Aorta (tissue), 5 donors: ENCODE data around the gene NTHL1. TPM values are rescaled to one million over a fixed set of nuclear protein-coding genes. Genes with fewer than 3 reads are reported as not detected.

Experiments
- ATAC-seq: fragments of 200-7000 bp; cut with Tn5 transposase; one replicate; pipeline ENCODE4 v1.9.1; 2022; ENCODE audit warnings: moderate library complexity; ENCODE audit not compliant: low FRiP score
- DNase-seq, 2 donors: peaks; one replicate each; pipeline ENCODE4 v3.0.0-alpha.2; 2020
- H3K27ac ChIP-seq, 2 donors: one replicate each; pipeline ENCODE4 v1.5.1; 2013; ENCODE audit warnings: low read length in 2 of 2, mild to moderate bottlenecking in 2 of 2, moderate library complexity in 2 of 2, control low read depth in 1 of 2, inconsistent platforms in 1 of 2, low read depth in 1 of 2
- H3K27me3 ChIP-seq, 2 donors: one replicate each; pipeline ENCODE4 v1.6.1; 2013; ENCODE audit warnings: control low read depth in 1 of 2, low read length in 1 of 2, mild to moderate bottlenecking in 1 of 2, moderate library complexity in 1 of 2; ENCODE audit not compliant: insufficient read depth in 2 of 2, control insufficient read depth in 1 of 2
- H3K36me3 ChIP-seq, 2 donors: one replicate each; pipeline ENCODE4 v1.6.1; 2013; ENCODE audit warnings: control low read depth in 1 of 2, low read length in 1 of 2, mild to moderate bottlenecking in 1 of 2; ENCODE audit not compliant: insufficient read depth in 2 of 2, control insufficient read depth in 1 of 2
- H3K4me1 ChIP-seq, 2 donors: one replicate each; pipeline ENCODE4 v1.6.1; 2013; ENCODE audit warnings: low read length in 2 of 2, control low read depth in 1 of 2, mild to moderate bottlenecking in 1 of 2, moderate library complexity in 1 of 2; ENCODE audit not compliant: insufficient read depth in 2 of 2, control insufficient read depth in 1 of 2
- H3K4me3 ChIP-seq, 2 donors: one replicate each; pipeline ENCODE4 v1.5.1; 2013; ENCODE audit warnings: low read length in 2 of 2, control low read depth in 1 of 2, mild to moderate bottlenecking in 1 of 2
- H3K9me3 ChIP-seq: one replicate; pipeline ENCODE4 v1.6.1; 2013; ENCODE audit warnings: mild to moderate bottlenecking, low read length; ENCODE audit not compliant: control insufficient read depth
- WGBS, 2 donors: extraction: QIAGEN DNeasy Blood & Tissue Kit; methylation state at CpG; one replicate each; pipeline ENCODE4 v1.1.7; 2013; 5-methylcytosine and 5-hydroxymethylcytosine counted together
- intact Hi-C, 2 donors: fragments of 100-400 bp; cut with DNase I; formaldehyde crosslinking; loops; one replicate each; pipeline versions ENCODE4 v1.14.2 to v1.15.0; 2022
- polyA plus RNA-seq, 2 donors: library from polyadenylated mRNA; stranded (reverse); fragments of 200-250 nt; gene quantifications; one replicate each; pipeline ENCODE4 v1.2.3, GENCODE V29; 2013
- total RNA-seq, 2 donors: library from RNA; stranded (reverse); fragmentation: NEBNext Ultra II Directional; extraction: Animal tissue kit (Norgen Biotek cat#: 25700); gene quantifications; one replicate each; pipeline ENCODE4 v1.2.1, GENCODE V29; 2021
- donor health status: healthy with polysubstance abuse.
- donor health status: Bipolar disorder and iron deficiency.
- donor health status: DM: no; HTN: no; CAD: no.
- donor health status: DM: no; HTN: no; CAD: no.
- donor health status: DM: yes; HTN: yes; CAD: no.

The NTHL1 gene
- total and polyA plus RNA-seq, 4 donors = 7.4 to 33.8 (median 18.6) TPM

DNA sequence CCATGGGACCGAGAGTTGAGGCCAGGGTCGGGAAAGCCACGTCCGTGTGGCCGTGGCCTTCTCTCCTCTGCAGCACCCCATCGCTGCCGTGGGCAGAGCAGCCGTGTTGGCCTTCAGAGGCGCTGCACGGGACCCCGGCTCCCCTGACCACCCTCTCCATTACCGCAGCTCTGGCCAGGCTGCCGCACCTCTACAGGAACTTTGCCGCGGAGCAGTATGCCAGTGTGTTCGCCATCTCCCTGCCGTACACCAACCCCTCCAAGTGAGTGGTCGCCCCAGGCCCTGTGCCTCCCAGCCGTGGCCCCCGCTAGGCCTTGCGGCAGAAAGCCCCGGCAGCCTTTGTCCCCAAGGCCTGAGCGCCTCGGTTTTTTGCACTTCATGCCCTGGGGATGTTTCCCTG, 28.0 kb upstream of the NTHL1 start:
- 95 to 97% methylated on average over 24 of the region's 24 CpGs for WGBS, 2 donors

DNA sequence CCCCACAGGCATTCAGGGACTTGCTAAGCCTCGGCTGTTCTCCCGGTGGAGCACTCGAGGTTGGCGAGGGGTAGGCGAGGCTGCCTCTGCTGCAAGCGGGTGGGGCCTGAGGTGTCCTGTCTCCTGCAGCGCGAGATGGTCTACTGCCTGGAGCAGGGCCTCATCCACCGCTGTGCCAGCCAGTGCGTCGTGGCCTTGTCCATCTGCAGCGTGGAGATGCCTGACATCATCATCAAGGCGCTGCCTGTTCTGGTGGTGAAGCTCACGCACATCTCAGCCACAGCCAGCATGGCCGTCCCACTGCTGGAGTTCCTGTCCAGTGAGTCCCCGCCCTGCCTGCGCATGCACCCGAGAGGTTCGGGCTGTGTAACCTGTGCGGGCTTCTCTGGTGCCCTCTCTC, 26.4 kb upstream of the NTHL1 start:
- ATAC-seq = no peak
- 93% methylated on average over 19 to 20 of the region's 20 CpGs for WGBS, 2 donors
- no peak for DNase-seq
- H3K27me3 ChIP-seq = no peaks in the 10 kb centered on the region
- H3K36me3 ChIP-seq = peaks cover 0 to 4% of the 10 kb centered on the region in 2 donors
- H3K9me3 ChIP-seq = no peaks in the 10 kb centered on the region
- intact Hi-C loops = no loop called here
- no peak overlapping the region for H3K4me3 ChIP-seq
- H3K27ac ChIP-seq = no peak overlapping the region
- H3K4me1 ChIP-seq = no peaks in the 10 kb centered on the region

More for the DNA sequence above, 28.0 kb upstream of the NTHL1 start:
- Histone ChIP-seq H3K36me3 (peaks cover 2 to 4% of the 10 kb centered on the region in 2 donors), H3K4me1 (no peaks in the 10 kb centered on the region), H3K4me3 (no peak overlapping the region), H3K9me3 (no peaks in the 10 kb centered on the region), H3K27ac (no peak overlapping the region), H3K27me3 (no peaks in the 10 kb centered on the region)
- no peak for DNase-seq
- ATAC-seq = no peak
- intact Hi-C loops = no loop called here

DNA sequence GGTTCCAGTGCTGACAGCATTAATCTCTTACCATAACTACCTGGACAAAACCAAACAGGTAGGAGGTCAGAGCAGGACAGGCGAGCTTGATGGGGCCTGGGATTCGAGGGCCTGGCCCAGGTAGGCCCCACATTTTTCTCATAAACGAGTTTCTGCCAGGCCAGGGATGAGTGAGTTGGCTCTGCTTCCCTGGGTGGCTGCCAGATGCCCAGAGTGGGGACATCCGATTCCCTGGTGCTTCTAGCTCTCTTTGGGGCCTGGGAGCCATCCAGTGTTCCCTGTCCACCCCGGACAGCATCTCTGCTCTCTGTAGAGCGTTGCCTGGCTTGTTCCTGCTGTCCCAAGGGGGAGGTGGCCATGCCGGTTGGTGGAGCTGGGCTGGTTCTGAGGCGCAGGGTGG, 25.3 kb upstream of the NTHL1 start:
- peaks cover 0 to 4% of the 10 kb centered on the region in 2 donors for H3K36me3 ChIP-seq

DNA sequence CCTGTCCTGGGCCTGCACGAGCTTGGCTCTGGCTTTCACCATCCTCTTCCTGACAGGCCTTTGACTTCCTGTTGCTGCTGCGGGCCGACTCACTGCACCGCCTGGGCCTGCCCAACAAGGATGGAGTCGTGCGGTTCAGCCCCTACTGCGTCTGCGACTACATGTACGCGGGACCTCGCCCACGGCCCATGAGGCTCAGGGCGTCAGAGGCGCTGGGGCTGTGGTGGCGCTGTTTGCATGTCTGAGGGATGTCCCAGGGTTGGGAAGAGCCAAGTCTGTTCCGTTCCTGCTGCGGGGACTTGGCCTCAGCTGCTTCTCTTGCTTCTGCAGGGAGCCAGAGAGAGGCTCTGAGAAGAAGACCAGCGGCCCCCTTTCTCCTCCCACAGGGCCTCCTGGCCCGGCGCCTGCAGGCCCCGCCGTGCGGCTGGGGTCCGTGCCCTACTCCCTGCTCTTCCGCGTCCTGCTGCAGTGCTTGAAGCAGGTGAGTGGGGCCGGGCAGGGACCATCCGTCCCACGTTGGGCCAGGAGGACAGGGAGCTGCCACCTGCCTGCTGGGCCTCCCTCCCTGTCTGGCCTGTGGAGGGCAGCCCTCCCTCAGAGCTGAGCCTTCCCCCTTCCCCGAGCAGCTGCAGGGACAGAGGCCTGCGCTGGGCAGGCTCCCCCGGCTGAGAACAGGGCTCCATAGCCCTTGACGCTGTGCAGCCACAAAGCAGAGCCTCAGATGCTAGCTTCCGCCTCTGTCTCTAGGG, 24.0 kb upstream of the NTHL1 start:
- Histone ChIP-seq H3K27me3 (no peaks in the 10 kb centered on the region), H3K9me3 (no peaks in the 10 kb centered on the region), H3K4me3 (no peak overlapping the region), H3K36me3 (peaks cover 0 to 4% of the 10 kb centered on the region in 2 donors), H3K4me1 (no peaks in the 10 kb centered on the region), H3K27ac (no peak overlapping the region)
- WGBS, 2 donors = 87 to 88% methylated on average over 34 of the region's 34 CpGs
- no peak for DNase-seq
- ATAC-seq = no peak
- intact Hi-C loops = no loop called here

More for the DNA sequence above, 25.3 kb upstream of the NTHL1 start:
- 76 to 82% methylated on average over 8 of the region's 8 CpGs for WGBS, 2 donors
- no peak for ATAC-seq
- Histone ChIP-seq H3K4me3 (no peak overlapping the region), H3K4me1 (no peaks in the 10 kb centered on the region), H3K9me3 (no peaks in the 10 kb centered on the region), H3K27me3 (no peaks in the 10 kb centered on the region), H3K27ac (no peak overlapping the region)
- DNase-seq = no peak
- intact Hi-C loops = no loop called here

DNA sequence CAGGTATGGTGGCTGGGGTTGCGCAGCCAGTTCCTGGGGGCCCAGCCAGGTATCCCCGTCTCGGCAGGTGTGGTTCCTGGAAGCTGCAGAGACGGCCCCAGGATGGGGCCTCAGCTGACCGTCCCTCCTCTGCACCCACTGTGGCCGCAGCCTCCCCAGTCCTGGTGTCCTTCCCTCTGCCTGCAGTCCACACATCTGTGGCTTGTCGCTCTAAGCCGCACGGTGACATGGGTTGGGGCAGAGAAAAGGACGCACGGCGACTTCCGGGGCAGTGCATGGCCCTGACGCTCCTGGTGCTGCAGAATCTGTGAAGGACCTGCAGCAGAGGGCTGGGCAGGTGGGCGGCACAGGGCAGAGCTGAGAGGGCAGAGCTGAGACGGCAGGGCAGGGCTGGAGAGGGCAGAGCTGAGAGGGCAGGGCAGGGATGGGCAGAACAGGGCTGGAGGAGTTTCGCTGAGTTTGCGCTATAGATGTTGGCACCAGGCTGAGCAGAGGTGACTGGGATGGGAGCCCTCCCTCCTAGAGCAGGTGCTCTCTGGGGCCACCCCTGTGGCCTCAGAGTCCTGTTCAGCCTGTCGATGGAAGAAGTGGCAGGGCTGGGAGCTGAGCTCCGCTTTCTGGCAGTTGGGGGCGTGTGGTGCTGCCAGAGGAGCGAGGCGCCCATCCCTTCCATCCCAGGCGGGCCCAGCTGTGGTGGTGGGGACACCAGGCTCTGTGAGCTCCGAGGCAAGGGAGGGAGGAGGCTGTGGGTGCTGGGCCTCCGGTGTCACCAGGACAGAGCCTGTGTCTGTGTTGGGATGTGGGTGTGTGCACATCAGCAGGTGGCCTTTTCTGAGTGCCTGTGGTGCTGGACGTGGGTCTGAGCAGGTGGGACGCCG, 23.2 kb upstream of the NTHL1 start:
- intact Hi-C loops = no loop called here
- DNase-seq (no peak), ATAC-seq (no peak)
- no peaks in the 10 kb centered on the region for H3K4me1 ChIP-seq
- no peaks in the 10 kb centered on the region for H3K27me3 ChIP-seq
- H3K36me3 ChIP-seq = peaks cover 0 to 4% of the 10 kb centered on the region in 2 donors
- 94% methylated on average over 29 of the region's 29 CpGs for WGBS, 2 donors
- H3K4me3 ChIP-seq = no peak overlapping the region
- no peak overlapping the region for H3K27ac ChIP-seq
- no peaks in the 10 kb centered on the region for H3K9me3 ChIP-seq

DNA sequence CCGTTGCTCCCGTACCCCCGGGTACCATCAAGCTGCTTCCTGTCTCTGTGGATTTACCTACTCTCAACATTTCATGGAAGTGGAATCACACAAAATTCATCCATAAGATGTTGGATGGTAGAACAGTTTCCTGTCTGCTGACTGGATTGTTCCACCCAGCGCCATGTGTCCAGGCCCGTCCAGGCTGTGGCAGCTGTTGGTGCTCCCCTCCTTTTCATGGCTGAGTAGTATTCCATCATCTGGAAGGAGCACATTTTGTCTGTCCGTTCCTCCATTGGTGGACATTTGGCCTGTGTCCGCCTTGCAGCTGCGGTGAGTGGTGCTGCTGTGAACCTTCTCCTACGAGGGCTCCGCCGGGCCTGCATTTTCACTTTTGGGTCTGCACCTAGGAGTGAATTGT, 18.5 kb upstream of the NTHL1 start:
- ATAC-seq = no peak
- 95 to 96% methylated on average over 11 of the region's 11 CpGs for WGBS, 2 donors
- intact Hi-C loops = no loop called here

DNA sequence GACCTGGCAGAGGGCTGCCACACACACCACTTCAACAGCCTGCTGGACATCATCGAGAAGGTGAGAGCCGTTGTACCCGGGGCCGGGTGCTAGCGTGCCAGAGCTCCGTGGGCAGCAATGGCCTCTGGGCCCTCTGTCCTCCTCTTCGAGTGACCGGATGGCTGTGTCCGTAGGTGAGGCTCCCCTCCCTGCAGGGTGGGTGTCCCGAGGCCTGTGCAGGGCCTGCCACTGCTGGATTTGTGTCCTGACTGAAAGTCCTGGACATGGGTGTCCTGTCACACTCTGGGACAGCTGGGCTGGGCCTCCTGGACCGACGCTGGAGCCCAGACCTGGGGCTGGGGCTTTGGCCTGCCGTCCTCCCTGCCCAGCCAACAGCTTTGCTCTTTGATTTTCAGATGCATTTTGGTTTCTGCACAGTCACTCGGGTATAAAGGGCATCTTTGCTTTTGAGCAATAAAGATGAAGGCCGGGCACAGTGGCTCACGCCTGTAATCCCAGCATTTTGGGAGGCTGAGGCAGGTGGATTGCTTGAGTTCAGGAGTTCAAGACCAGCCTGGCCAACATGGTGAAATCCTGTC, 16.8 kb upstream of the NTHL1 start:
- H3K27me3 ChIP-seq = no peaks in the 10 kb centered on the region
- no peaks in the 10 kb centered on the region for H3K4me1 ChIP-seq
- peaks cover 0 to 2% of the 10 kb centered on the region in 2 donors for H3K36me3 ChIP-seq
- WGBS, 2 donors = 91% methylated on average over 16 of the region's 16 CpGs
- no peak for ATAC-seq
- H3K27ac ChIP-seq = no peak overlapping the region
- H3K9me3 ChIP-seq = no peaks in the 10 kb centered on the region
- no peak overlapping the region for H3K4me3 ChIP-seq
- no peak for DNase-seq
- intact Hi-C loops = no loop called here

More for the DNA sequence above, 18.5 kb upstream of the NTHL1 start:
- H3K27ac ChIP-seq = no peak overlapping the region
- H3K36me3 ChIP-seq = peaks cover 0 to 2% of the 10 kb centered on the region in 2 donors
- no peak overlapping the region for H3K4me3 ChIP-seq
- no peaks in the 10 kb centered on the region for H3K4me1 ChIP-seq
- H3K27me3 ChIP-seq = no peaks in the 10 kb centered on the region
- no peaks in the 10 kb centered on the region for H3K9me3 ChIP-seq
- no peak for DNase-seq

DNA sequence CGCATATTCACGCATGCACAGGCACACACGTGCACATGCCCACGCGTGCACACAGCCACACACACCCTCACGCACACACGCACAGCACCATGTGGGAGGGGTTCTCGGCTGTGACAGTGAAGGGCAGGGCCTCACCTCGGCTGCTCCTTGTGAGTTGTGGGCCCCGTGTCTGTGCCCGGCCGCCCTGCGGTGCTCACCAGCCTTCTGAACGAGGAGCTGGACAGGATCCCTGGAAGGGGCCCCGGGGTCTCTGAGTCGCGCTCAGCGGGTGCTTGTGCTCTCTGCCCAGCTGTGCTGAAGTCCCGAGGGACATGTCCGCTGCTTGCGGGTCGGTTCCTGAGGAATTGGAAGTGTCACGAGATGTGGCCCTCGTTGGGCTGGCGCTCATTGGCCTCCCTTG, 16.2 kb upstream of the NTHL1 start:
- DNase-seq (no peak), ATAC-seq (no peak)
- H3K27me3 ChIP-seq = no peaks in the 10 kb centered on the region
- intact Hi-C loops = no loop called here
- WGBS, 2 donors = 88 to 89% methylated on average over 25 of the region's 25 CpGs
- peaks cover 0 to 2% of the 10 kb centered on the region in 2 donors for H3K36me3 ChIP-seq
- H3K4me3 ChIP-seq = no peak overlapping the region
- no peak overlapping the region for H3K27ac ChIP-seq
- no peaks in the 10 kb centered on the region for H3K4me1 ChIP-seq
- no peaks in the 10 kb centered on the region for H3K9me3 ChIP-seq
